ENCODE measurements around the gene BICRA.

BICRA gene

DNA sequence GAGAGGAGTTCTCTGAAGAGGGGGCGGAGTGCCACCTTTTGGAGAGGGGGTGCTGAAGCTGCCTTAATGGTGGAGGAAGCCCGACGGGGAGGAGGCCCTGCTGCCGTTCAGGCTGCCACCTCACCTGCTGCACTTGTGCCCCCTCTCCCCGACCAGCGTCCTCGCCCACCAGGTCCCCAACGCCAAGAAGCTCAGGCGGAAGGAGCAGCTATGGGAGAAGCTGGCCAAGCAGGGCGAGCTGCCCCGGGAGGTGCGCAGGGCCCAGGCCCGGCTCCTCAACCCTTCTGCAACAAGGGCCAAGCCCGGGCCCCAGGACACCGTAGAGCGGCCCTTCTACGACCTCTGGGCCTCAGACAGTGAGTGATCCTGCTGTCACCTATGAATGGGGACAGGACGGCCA lies 141.8 kb downstream of the BICRA start:
- DNase-seq (ENCODE audit: low spot score): no peak

DNA sequence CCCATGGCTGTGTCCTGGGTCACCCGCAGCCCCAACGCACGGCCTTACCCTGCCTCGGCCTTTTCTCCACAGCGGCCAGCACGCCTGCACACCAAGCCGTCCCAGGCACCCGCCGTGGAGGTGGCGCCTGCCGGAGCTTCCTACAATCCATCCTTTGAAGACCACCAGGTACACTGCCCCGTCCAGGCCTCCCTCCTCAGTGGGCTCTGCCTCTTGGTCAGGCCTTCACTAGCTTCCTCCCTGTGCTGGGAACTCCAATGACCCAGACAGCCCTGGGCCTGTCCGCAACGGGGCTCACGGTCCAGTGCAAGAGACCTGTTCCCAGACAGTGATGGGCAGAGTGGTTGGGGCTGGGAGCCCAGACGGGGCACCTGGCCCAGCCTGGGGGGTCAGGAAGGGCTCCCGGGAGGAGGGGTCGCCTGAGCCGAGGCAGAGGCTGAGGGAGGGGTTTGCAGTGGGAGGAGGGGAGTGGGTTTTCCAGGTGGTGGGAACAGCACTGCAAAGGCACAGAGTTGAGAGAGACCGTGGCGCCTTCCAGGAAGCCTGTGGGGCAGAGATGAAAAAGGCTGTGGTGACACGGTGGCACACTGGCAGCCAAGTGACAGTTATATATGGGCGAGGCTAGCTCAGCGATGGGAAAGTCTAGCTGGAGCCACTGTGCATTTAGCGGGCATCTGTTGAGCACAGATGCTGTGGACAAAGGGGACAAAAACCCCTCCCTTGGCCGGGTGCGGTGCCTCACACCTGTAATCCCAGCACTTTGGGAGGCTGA lies 143.7 kb downstream of the BICRA start:
- DNase-seq (ENCODE audit: low spot score): no peak
